ENCODE results near the gene ITPK1.

GRCh38 chr14:93073910-93074769 is 41.6 kb downstream of the ITPK1 start:
- TF ChIP-seq, protein P1, sequence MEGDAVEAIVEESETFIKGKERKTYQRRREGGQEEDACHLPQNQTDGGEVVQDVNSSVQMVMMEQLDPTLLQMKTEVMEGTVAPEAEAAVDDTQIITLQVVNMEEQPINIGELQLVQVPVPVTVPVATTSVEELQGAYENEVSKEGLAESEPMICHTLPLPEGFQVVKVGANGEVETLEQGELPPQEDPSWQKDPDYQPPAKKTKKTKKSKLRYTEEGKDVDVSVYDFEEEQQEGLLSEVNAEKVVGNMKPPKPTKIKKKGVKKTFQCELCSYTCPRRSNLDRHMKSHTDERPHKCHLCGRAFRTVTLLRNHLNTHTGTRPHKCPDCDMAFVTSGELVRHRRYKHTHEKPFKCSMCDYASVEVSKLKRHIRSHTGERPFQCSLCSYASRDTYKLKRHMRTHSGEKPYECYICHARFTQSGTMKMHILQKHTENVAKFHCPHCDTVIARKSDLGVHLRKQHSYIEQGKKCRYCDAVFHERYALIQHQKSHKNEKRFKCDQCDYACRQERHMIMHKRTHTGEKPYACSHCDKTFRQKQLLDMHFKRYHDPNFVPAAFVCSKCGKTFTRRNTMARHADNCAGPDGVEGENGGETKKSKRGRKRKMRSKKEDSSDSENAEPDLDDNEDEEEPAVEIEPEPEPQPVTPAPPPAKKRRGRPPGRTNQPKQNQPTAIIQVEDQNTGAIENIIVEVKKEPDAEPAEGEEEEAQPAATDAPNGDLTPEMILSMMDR (conservative IDR thresholded peaks at IDR 0.05; ENCODE audit: low read length), result no peak
- no peak for TF ChIP-seq EZH2phosphoT487 (IDR thresholded peaks at IDR 0.05; ENCODE audit: borderline replicate concordance, low read depth, low read length)

Data from OCI-LY7 (cell line).